HepG2 (cell line): ENCODE data around the gene CORO7. TPM values are rescaled to one million over a fixed set of nuclear protein-coding genes. Genes with fewer than 3 reads are reported as not detected.

Source experiments
- ATAC-seq: fragments of 200-7000 bp; cut with Tn5 transposase; 3 replicates; pipeline ENCODE4 v1.9.1; 2020; ENCODE audit warnings: mild to moderate bottlenecking, moderate library complexity
- BruUV-seq: library from RNA; stranded (reverse); fragments of 400-500 nt; replicated peaks from 2 replicates; lab custom pipeline; 2021; lab: Mats Ljungman, UMichigan
- CTCF ChIA-PET: fragments of 300-600 bp; formaldehyde crosslinking; extraction: SDS; loops from one replicate; lab custom pipeline; 2021; ENCODE audit warnings: low total read pairs, inconsistent platforms, low intra/inter-chr PET ratio; lab: Yijun Ruan, JAX
- POLR2A ChIA-PET: fragments of 350-600 bp; sonication (Branson Sonifier 250); formaldehyde crosslinking; loops from one replicate; lab custom pipeline; 2020; ENCODE audit warnings: antibody characterized with exemption, inconsistent platforms; lab: Yijun Ruan, JAX
- DNase-seq: peaks from one replicate; pipeline ENCODE4 v3.0.0-alpha.2; 2015; ENCODE audit warnings: low spot score
- FAIRE-seq: peaks from 3 replicates; lab custom pipeline; 2011; peaks lifted over from hg19 to GRCh38; lab: Jason Lieb, UNC
- H2AFZ ChIP-seq: one replicate; pipeline ENCODE4 v1.6.1; 2011; ENCODE audit warnings: low read length, inconsistent platforms
- H3K27ac ChIP-seq: fragments of 300-600 bp; 3 replicates; pipeline ENCODE4 v1.8.0; 2011; ENCODE audit warnings: mixed run types, mild to moderate bottlenecking, mixed read lengths, low read length, inconsistent platforms; ENCODE audit not compliant: insufficient read depth; ENCODE audit errors: extremely low read length
- H3K27me3 ChIP-seq, 2 experiments: fragments of 200-600 bp in 1 of 2; 2 replicates in 1 of 2; 3 replicates in 1 of 2; pipeline versions ENCODE4 v1.6.0 to v1.8.0; 2011; ENCODE audit warnings: low read length in 2 of 2, mild to moderate bottlenecking in 2 of 2, moderate library complexity in 2 of 2, inconsistent platforms in 1 of 2; ENCODE audit not compliant: insufficient read depth in 2 of 2, control insufficient read depth in 1 of 2
- H3K36me3 ChIP-seq, 2 experiments: fragments of 200-600 bp in 1 of 2; replicated peaks in 1 of 2; 2 replicates in 1 of 2; 3 replicates in 1 of 2; pipeline versions ENCODE4 v1.5.1 to v1.8.0; 2011; ENCODE audit warnings: low read length in 2 of 2, inconsistent platforms in 1 of 2; ENCODE audit not compliant: insufficient read depth in 2 of 2, control insufficient read depth in 1 of 2
- H3K4me1 ChIP-seq: 2 replicates; pipeline ENCODE4 v1.5.1; 2012; ENCODE audit warnings: low read length, inconsistent platforms; ENCODE audit not compliant: insufficient read depth
- H3K4me2 ChIP-seq: 2 replicates; pipeline ENCODE4 v1.6.0; 2011; ENCODE audit warnings: low read depth, low read length, inconsistent platforms
- H3K4me3 ChIP-seq, 3 experiments: fragments of 200-600 bp in 1 of 3; sonication (generic), shearing (Covaris generic) in 1 of 3; replicated peaks in 1 of 3; 2 replicates each; pipeline ENCODE4 v1.5.1; 2011 to 2016; ENCODE audit warnings: low read length in 3 of 3, inconsistent platforms in 2 of 3, low read depth in 2 of 3, mild to moderate bottlenecking in 2 of 3, control low read depth in 1 of 3, mixed read lengths in 1 of 3; ENCODE audit not compliant: insufficient read depth in 1 of 3
- H3K79me2 ChIP-seq: one replicate; pipeline ENCODE4 v1.6.1; 2011; ENCODE audit warnings: low read length, inconsistent platforms; ENCODE audit not compliant: insufficient read depth
- H3K9ac ChIP-seq: 2 replicates; pipeline ENCODE4 v1.6.0; 2011; ENCODE audit warnings: mild to moderate bottlenecking, low read depth, low read length, inconsistent platforms; ENCODE audit not compliant: insufficient read depth
- H3K9me3 ChIP-seq: 2 replicates; pipeline ENCODE4 v1.5.1; 2012; ENCODE audit warnings: mild to moderate bottlenecking, low read length
- H4K20me1 ChIP-seq: 2 replicates; pipeline ENCODE4 v1.6.0; 2011; ENCODE audit warnings: inconsistent platforms, mild to moderate bottlenecking, low read length, moderate library complexity; ENCODE audit not compliant: insufficient read depth
- ARNT ChIP-seq: fragments of 450-650 bp; IDR thresholded peaks from 2 replicates; pipeline ENCODE4 v1.6.1; 2017
- ZNF572 ChIP-seq: sonication (generic); formaldehyde crosslinking; IDR thresholded peaks from 2 replicates; pipeline ENCODE4 v1.5.1; 2020; ENCODE audit warnings: mild to moderate bottlenecking, missing genetic modification reagents
- WGBS: methylation state at CpG from one replicate; pipeline ENCODE4 v1.1.6; 2017; ENCODE audit warnings: low lambda C conversion rate; 5-methylcytosine and 5-hydroxymethylcytosine counted together
- in situ Hi-C: cut with HindIII; loops from 2 replicates; pipeline ENCODE4 v1.10.0; 2017; ENCODE audit warnings: low pct_unique_long_range_greater_than_20kb; ENCODE audit not compliant: extremely low pct_ligation_motif_present
- intact Hi-C: fragments of 100-400 bp; cut with micrococcal nuclease; formaldehyde crosslinking; loops from one replicate; pipeline ENCODE4 v1.10.0; 2022; ENCODE audit not compliant: unreplicated experiment
- polyA plus RNA-seq, 8 experiments: library from polyadenylated mRNA; depleted of rRNA in 3 of 8; stranded (reverse) in 7 of 8; unstranded in 1 of 8; fragments of >200 nt; fragmentation: Illumina TruSeq in 4 of 8; extraction: Trizol in 4 of 8; gene quantifications; 2 replicates each; pipeline versions ENCODE4 v1.2.1 to v1.2.3, GENCODE V29; 2011 to 2016; ENCODE audit warnings: low read depth in 4 of 8, missing spikeins in 1 of 8, mixed read lengths in 1 of 8; ENCODE audit not compliant: insufficient read depth in 1 of 8
- total RNA-seq, 5 experiments: library from RNA; depleted of rRNA; stranded (reverse); fragments of >200 nt; fragmentation: Illumina TruSeq; extraction: Trizol; gene quantifications; 2 replicates each; pipeline ENCODE4 v1.2.3, GENCODE V29; 2016; ENCODE audit warnings: low read depth in 1 of 5

Gene CORO7
- total and polyA plus RNA-seq, 2 of the 13 experiments (the other 11 are each of a cell fraction or from before 2014, with no cell fraction given): 9.9 to 14.3 TPM

DNA sequence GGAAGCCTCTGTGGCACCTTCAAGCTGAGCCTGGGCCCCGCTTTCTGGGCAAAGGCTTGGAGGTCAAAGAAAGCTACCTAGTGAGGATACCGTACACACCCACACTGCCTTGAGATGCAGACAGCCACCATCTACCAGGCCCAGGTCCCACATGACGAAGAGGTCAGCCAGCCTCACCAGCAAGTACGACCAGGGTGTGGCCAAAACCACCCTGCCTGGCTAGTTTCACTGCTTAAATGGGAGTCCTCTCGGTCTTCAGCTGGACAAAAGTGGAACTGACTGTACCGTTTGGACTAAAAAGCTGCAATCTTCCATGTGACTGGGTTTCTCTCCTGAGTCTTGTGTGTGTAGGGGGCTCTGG is 23.2 kb downstream of the CORO7 start:
- Histone ChIP-seq H3K9me3 (no peaks in the 10 kb centered on the region), H3K4me3 (no peak overlapping the region), H3K4me2 (no peak overlapping the region), H3K27ac (no peak overlapping the region), H3K9ac (no peak overlapping the region), H3K79me2 (no peaks in the 10 kb centered on the region), H3K36me3 (peaks cover 2 to 9% of the 10 kb centered on the region in 2 experiments; a peak in 1 of 5 replicates), H3K4me1 (peaks cover 20% of the 10 kb centered on the region), H2AFZ (no peak overlapping the region), H3K27me3 (no peaks in the 10 kb centered on the region), H4K20me1 (no peaks in the 10 kb centered on the region)
- ChIA-PET CTCF (no interaction called here), POLR2A (interaction anchor here (1.2 kb wide), 1 partner anchor 48 kb away, joined by 3 read pairs; no protein-coding TSS in a partner anchor)
- in situ Hi-C loops: no loop called here
- BruUV-seq: no TSS peak
- FAIRE-seq (no peak), ATAC-seq (no peak), DNase-seq (no peak)
- no peak for TF ChIP-seq ZNF572 (CRISPR knock-in tag)
- WGBS: 96% methylated on average over 5 of the region's 6 CpGs
- intact Hi-C loops: no loop called here

DNA sequence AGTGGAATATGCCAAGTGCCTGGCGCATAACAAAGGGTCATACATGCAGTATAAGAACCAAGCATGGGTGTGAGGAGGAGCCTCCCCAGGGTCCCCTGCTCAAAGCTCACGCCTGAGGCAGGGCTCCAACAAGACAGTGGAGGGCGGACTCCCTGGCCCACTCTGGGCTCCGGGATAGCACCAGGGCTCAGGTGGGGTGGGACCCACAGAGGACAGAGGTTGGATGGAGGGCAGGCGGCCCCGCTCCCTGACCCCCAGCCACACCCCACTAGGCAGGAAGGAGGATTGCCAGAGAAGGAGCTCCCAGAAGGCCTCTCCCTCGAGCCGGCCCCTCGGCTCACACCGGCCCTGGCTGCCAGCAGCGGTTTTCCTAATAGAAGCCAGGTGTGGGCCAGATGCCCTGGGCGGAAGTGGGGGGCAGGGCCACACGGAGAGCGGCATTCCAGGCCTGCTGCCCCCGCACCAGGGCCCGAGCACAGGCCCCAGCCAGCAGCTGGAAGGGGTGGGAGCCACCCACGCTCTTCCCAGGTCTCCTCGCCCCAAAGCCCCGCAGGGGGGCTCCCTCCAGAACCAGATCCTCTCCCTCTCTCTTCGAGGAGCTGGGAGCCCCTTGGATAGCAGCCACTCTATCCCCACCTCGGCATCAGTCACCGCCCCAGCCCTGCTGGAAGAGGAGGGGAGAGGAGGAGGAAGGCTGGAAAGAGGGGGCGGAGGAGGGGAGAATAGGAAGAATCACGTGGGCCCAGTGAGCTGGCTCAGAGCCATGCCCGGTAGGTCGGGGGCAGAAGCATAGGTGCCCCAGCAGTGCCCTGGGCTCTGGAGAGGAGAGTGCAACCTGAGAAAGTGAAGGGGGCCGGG is 23.8 kb downstream of the CORO7 start:
- no peak overlapping the region for H3K4me2 ChIP-seq
- 97% methylated on average over 15 of the region's 27 CpGs for WGBS
- H3K27ac ChIP-seq: no peak overlapping the region

More for the DNA sequence above, 23.8 kb downstream of the CORO7 start:
- ChIA-PET CTCF (no interaction called here), POLR2A (interaction anchor here (1.2 to 1.6 kb wide), 2 partner anchors 18 to 47 kb away, joined by 3 read pairs; no protein-coding TSS in a partner anchor)
- no peak overlapping the region for H3K9ac ChIP-seq
- DNase-seq (no peak), FAIRE-seq (no peak), ATAC-seq (no peak)
- H3K9me3 ChIP-seq: no peaks in the 10 kb centered on the region
- intact Hi-C loops (no loop called here), in situ Hi-C loops (no loop called here)
- H4K20me1 ChIP-seq: no peaks in the 10 kb centered on the region
- H2AFZ ChIP-seq: no peak overlapping the region
- H3K4me1 ChIP-seq: peaks cover 20% of the 10 kb centered on the region
- H3K36me3 ChIP-seq: peaks cover 2 to 9% of the 10 kb centered on the region in 2 experiments; a peak in 2 of 5 replicates
- H3K27me3 ChIP-seq: no peaks in the 10 kb centered on the region
- no peaks in the 10 kb centered on the region for H3K79me2 ChIP-seq
- TF ChIP-seq ARNT: no peak
- no peak overlapping the region for H3K4me3 ChIP-seq
- BruUV-seq: no TSS peak
